Skeletal muscle satellite cell (primary cell): Measurements from ENCODE around the gene PINLYP.
"Not testable (repeated sequence)": the region's sequence is repeated elsewhere in the genome, so short reads cannot be mapped to it uniquely, and the experiment has no call there.

Experiments used
- H3K27me3 ChIP-seq: 2 replicates; pipeline ENCODE4 v1.7.0; 2013; ENCODE audit warnings: low read length; ENCODE audit not compliant: control insufficient read depth, insufficient read depth
- H3K36me3 ChIP-seq: 2 replicates; pipeline ENCODE4 v1.7.0; 2013; ENCODE audit warnings: mild to moderate bottlenecking, control low read depth, low read length; ENCODE audit not compliant: insufficient read depth
- H3K4me1 ChIP-seq: 2 replicates; pipeline ENCODE4 v1.7.0; 2013; ENCODE audit warnings: low read length; ENCODE audit not compliant: control insufficient read depth, insufficient read depth
- H3K4me2 ChIP-seq: 2 replicates; pipeline ENCODE4 v1.7.0; 2013; ENCODE audit warnings: mild to moderate bottlenecking, low read length
- H3K4me3 ChIP-seq: 2 replicates; pipeline ENCODE4 v1.7.0; 2013; ENCODE audit warnings: low read length
- H3K9ac ChIP-seq: 2 replicates; pipeline ENCODE4 v1.7.0; 2013; ENCODE audit warnings: mild to moderate bottlenecking, low read depth, low read length, moderate library complexity
- H3K9me3 ChIP-seq: replicated peaks from 2 replicates; pipeline ENCODE4 v1.7.0; 2013; ENCODE audit warnings: mild to moderate bottlenecking, control low read depth, low read length

Gene PINLYP

GRCh38 chr19:43598445-43599240 is 23.0 kb downstream of the PINLYP start:
- Histone ChIP-seq H3K4me3 (no peak overlapping the region), H3K4me1 (peaks cover 25% of the 10 kb centered on the region), H3K9me3 (no peaks in the 10 kb centered on the region), H3K4me2 (peak overlapping the region; percentile 97), H3K9ac (peak overlapping the region; percentile 94), H3K27me3 (no peaks in the 10 kb centered on the region), H3K36me3 (peaks cover 34% of the 10 kb centered on the region)

- Histone ChIP-seq H3K4me3 (no peak overlapping the region), H3K9me3 (no peaks in the 10 kb centered on the region), H3K36me3 (peaks cover 24% of the 10 kb centered on the region), H3K4me1 (peaks cover 15% of the 10 kb centered on the region), H3K9ac (no peak overlapping the region), H3K4me2 (no peak overlapping the region), H3K27me3 (no peaks in the 10 kb centered on the region)
These were observed 24.2 kb downstream of the PINLYP start for GRCh38 chr19:43599635-43600295.

GRCh38 chr19:43600326-43600725 is 24.7 kb downstream of the PINLYP start:
- not testable (repeated sequence) for H3K27me3 ChIP-seq, H3K4me2 ChIP-seq, H3K4me3 ChIP-seq, H3K9me3 ChIP-seq, H3K9ac ChIP-seq
- Histone ChIP-seq H3K36me3 (peaks cover 24% of the 10 kb centered on the region), H3K4me1 (peaks cover 15% of the 10 kb centered on the region)

- Histone ChIP-seq H3K9me3 (no peaks in the 10 kb centered on the region), H3K4me2 (no peak overlapping the region), H3K4me1 (no peaks in the 10 kb centered on the region), H3K36me3 (peaks cover 18% of the 10 kb centered on the region), H3K27me3 (no peaks in the 10 kb centered on the region), H3K4me3 (no peak overlapping the region), H3K9ac (no peak overlapping the region)
These were observed 30.4 kb downstream of the PINLYP start for GRCh38 chr19:43605875-43606568.

GRCh38 chr19:43606569-43607229 is 31.1 kb downstream of the PINLYP start:
- Histone ChIP-seq H3K9ac (no peak overlapping the region), H3K4me2 (no peak overlapping the region), H3K9me3 (no peaks in the 10 kb centered on the region), H3K4me3 (no peak overlapping the region), H3K4me1 (no peaks in the 10 kb centered on the region), H3K27me3 (no peaks in the 10 kb centered on the region), H3K36me3 (peaks cover 20% of the 10 kb centered on the region)

- H3K9ac ChIP-seq, result no peak overlapping the region
These were observed 31.9 kb downstream of the PINLYP start for GRCh38 chr19:43607238-43608205.

GRCh38 chr19:43609872-43610271 is 34.3 kb downstream of the PINLYP start:
- no peak overlapping the region for H3K9ac ChIP-seq
- H3K36me3 ChIP-seq, result peaks cover 37% of the 10 kb centered on the region
- no peak overlapping the region for H3K4me3 ChIP-seq
- no peaks in the 10 kb centered on the region for H3K4me1 ChIP-seq
- no peaks in the 10 kb centered on the region for H3K27me3 ChIP-seq
- no peak overlapping the region for H3K4me2 ChIP-seq
- H3K9me3 ChIP-seq, result no peaks in the 10 kb centered on the region

More at GRCh38 chr19:43607238-43608205, 31.9 kb downstream of the PINLYP start:
- Histone ChIP-seq H3K4me2 (no peak overlapping the region), H3K4me3 (no peak overlapping the region), H3K9me3 (no peaks in the 10 kb centered on the region), H3K27me3 (no peaks in the 10 kb centered on the region), H3K36me3 (peaks cover 27% of the 10 kb centered on the region), H3K4me1 (no peaks in the 10 kb centered on the region)

GRCh38 chr19:43610493-43610892 is 34.9 kb downstream of the PINLYP start:
- Histone ChIP-seq H3K9ac (no peak overlapping the region), H3K4me3 (no peak overlapping the region), H3K36me3 (peaks cover 37% of the 10 kb centered on the region), H3K27me3 (no peaks in the 10 kb centered on the region), H3K4me2 (no peak overlapping the region), H3K9me3 (no peaks in the 10 kb centered on the region), H3K4me1 (no peaks in the 10 kb centered on the region)

GRCh38 chr19:43611788-43612187 is 36.2 kb downstream of the PINLYP start, which contains the start of gene SRRM5:
TSS of gene SRRM5 (plus strand) at chr19:43612088. CDS start at chr19:43612122, 34 bp downstream.
- Histone ChIP-seq H3K27me3 (no peaks in the 10 kb centered on the region), H3K36me3 (peaks cover 26% of the 10 kb centered on the region), H3K4me3 (no peak within 1 kb of the TSS), H3K9me3 (no peaks in the 10 kb centered on the region), H3K4me1 (no peaks in the 10 kb centered on the region), H3K4me2 (no peak within 1 kb of the TSS), H3K9ac (no peak within 1 kb of the TSS)

GRCh38 chr19:43612374-43612773 is 36.8 kb downstream of the PINLYP start:
- Histone ChIP-seq H3K9ac (no peak overlapping the region), H3K9me3 (no peaks in the 10 kb centered on the region), H3K4me2 (no peak overlapping the region), H3K36me3 (peaks cover 26% of the 10 kb centered on the region), H3K27me3 (no peaks in the 10 kb centered on the region), H3K4me1 (no peaks in the 10 kb centered on the region), H3K4me3 (no peak overlapping the region)
